COR-L47 (cell line): ENCODE data around the gene DLGAP4.
"Not testable (repeated sequence)": the region's sequence is repeated elsewhere in the genome, so short reads cannot be mapped to it uniquely, and the experiment has no call there.

ENCODE experiments used
- DNase-seq: peaks from one replicate; lab custom pipeline; 2025; lab: John Stamatoyannopoulos, UW

The DLGAP4 gene

GRCh38 chr20:36541227-36541767, 235.2 kb downstream of the DLGAP4 start, which contains the start of gene MYL9:
Gene MYL9 (plus strand): TSS chr20:36541519. CDS start chr20:36544885, 3,366 bp downstream.
- DNase-seq, result no peak

DNA sequence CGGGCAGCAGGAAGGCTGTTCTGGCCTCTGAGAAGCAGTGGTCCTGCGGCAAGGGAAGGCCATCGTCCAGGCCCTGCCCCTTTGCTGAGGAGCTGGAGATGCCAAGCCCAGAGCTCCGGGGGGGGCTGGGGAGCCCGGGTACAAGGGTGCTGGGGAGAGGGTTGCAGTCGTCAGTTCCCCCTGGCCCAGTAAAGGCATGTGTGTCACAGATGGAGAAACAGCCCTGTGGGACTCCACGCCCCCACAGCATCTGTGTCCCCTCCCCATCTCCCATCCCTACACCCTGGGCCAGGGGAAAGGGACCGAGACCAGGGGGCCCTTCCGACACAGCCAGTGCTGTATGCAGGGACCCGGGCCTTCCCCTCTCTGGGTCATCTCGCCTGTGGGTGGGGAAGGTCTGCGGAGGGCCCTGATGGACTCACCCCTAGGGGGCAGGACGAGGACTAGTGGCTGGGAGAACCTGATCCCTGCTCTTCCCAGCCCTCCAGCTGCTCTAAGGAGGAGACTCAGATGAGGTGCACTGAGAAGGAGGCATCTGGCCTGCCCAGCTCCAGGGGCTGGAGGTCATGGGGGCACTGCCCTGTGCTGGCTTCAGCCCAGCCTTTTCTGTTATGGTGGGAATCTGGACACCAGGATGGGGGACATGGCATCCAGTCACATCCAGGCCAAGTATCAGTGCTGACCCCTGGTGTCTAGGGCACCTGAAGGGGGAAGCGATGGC, 235.8 kb downstream of the DLGAP4 start:
- no peak for DNase-seq

DNA sequence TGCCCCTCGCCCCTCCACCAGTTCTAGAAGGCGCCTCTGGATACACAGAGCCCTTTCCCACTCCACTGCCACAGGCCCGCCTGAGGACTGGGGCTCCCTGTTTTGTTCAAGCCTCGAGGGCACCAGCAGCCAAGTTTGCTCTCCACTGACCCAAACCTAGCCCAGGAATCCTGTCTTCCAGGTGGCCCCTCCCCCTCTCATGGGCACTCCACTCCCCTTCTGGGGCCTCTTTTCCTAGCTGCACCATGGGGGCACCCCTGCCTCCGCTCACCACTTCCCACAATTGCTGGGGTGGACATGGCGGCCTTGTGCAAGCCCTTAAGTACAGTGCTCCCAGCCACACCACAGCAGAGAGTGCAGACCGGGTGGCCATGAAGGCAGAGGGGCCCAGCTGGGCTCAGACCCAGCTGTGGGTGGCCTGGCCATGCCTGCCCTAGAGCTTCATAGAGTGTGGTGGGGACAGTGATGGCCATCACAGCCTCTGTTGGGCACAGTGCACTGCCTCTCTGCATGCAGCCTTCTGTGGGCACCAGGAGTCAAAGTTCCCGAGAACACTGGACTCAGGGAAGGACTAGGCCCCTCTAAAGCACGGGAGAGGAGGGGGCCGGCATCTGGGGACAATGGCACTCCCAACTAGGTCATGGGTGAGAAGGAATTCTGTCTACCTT, 236.5 kb downstream of the DLGAP4 start:
- no peak for DNase-seq

- no peak for DNase-seq
Observed at GRCh38 chr20:36543184-36544133, 237.3 kb downstream of the DLGAP4 start.

- no peak for DNase-seq
Observed at GRCh38 chr20:36544134-36545018, 238.2 kb downstream of the DLGAP4 start.

DNA sequence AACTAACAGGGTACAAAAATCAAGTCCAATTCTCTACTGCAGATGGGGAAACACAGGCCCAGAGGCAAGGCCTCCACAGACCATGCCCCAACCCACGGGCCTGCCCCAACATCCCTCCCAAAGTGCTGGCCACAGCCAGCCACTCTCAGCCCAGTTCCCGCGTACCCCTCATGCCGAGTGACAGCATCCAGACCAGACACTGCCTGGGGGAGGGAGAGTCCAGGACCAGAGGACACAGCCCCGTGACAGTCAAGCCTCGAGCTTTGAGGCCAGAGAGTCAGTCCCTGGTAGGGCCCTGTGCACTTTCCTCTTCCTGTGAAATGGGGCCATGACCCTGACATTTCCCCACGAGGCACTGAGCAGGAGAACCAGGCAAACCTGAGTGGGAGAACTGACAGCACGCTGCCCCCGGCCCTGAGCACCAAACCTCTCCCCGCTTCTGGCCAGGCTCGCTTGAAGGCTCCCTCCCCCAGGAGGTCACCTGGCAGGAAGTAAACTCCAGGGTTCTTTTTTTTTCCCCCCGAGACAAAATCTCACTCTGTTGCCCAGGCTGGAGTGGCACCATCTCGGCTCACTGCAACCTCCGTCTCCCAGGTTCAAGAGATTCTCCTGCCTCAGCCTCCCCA, 240.1 kb downstream of the DLGAP4 start:
- DNase-seq, result no peak

DNA sequence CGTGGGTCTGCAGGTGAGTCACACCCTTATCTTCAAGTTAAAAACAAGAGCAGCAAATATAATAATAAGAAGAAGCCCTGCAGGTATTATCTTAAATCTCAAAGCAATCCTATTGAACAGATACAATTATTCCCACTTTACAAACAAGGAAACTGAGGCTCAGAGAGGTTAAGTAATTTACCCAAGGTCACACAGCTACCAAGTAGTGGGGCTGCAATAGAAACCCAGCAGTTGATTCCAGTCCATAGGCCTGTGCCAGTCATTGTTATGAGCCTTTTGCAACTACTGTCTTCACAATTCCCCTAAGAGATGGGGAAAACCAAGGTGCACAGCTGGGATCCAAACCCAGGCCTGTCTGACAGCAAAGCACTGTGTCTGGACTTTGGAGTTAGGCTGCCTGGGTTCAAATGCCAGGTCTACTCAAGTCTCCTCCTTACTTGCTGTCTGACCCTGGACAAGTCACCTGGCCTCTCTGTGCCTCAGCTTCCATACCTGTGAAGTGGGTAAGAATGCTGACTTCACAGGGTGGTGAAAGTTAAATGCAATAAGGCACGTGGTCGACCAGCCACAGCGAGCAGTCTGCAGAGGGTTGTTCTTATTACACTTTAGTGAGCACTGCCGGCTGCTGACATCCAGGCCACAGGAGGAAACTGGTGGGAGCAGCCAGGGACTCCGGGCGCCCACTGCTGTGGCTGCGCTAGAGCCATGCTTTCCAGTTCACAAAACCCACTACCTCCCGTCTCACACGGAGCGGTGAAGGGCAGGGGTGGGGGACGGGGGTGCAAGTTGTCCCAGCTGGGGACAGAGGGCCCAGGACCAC, 241.3 kb downstream of the DLGAP4 start:
- no peak for DNase-seq

DNA sequence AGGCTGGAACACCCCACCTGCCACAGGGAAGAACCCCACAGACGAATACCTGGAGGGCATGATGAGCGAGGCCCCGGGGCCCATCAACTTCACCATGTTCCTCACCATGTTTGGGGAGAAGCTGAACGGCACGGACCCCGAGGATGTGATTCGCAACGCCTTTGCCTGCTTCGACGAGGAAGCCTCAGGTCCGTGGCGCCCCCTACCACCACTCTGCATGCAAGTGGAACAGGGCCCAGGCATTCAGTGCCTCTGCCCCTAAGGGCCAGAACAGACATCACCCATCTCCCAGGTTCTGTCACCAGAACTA, 241.8 kb downstream of the DLGAP4 start:
- no peak for DNase-seq

DNA sequence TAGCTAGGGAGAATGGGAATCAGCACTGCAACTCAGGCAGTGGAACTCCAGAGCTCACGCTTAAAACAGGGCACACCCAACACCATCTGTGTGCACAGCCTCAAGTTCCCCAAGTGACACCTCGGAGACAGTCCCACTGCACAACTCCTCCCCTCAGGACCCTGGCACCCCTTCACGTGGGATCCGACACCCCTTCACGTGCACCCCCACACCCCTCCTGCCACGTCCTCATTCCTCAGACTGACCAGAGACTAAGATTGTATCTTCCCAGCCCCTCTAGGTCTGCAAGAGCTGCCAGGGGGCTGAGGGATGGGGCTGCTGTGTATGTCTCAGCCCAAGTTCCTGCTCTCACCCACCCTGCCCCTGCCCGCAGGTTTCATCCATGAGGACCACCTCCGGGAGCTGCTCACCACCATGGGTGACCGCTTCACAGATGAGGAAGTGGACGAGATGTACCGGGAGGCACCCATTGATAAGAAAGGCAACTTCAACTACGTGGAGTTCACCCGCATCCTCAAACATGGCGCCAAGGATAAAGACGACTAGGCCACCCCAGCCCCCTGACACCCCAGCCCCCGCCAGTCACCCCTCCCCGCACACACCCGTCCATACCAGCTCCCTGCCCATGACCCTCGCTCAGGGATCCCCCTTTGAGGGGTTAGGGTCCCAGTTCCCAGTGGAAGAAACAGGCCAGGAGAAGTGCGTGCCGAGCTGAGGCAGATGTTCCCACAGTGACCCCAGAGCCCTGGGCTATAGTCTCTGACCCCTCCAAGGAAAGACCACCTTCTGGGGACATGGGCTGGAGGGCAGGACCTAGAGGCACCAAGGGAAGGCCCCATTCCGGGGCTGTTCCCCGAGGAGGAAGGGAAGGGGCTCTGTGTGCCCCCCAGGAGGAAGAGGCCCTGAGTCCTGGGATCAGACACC, 242.8 kb downstream of the DLGAP4 start:
- DNase-seq, result no peak

- DNase-seq, result no peak
Observed at GRCh38 chr20:36549628-36549941, 243.4 kb downstream of the DLGAP4 start.

- no peak for DNase-seq
Observed at GRCh38 chr20:36549942-36550789, 244.0 kb downstream of the DLGAP4 start.

DNA sequence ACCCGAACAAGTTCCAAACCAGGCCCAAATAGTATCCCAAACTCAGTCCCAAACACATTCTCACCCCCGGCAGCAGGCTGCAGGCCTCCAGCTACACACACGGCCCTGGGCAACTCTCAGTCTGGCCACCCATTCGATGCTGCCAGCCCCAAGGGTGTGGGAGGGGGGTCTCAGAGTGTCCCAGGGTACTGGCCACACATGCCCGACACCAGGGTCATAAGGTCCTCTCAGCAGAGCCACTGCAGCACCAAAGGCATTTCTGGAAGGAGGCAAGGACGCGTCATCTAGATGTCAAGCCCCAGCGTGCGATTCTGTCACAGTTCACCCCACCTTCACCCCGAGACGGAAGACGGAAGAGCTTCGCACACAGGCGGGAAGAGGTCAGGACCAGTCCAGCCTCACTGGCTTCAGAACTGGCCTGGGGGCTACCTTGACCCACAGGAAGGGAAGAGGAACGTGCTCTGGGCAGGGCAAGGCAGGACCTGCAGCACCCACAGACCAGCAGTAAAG, 244.7 kb downstream of the DLGAP4 start:
- DNase-seq, result no peak

DNA sequence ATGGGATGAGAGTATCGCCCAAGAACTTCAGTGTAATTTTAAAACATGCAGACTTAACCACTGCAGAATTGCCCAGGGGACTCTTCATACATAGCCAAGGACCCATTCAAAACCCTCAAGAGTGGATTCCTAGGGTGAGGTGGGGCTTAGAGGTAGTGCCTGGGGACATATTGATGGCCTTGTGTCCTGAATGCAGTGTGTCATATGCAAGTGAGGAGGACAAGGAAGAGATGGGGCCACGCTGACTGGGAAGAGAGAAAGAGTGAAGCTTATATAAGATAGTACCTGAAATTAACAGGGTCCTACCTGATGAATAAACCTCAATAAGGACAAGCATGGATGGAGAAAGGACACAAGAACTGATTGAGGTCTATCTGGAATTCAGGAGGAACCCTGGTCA, 249.1 kb downstream of the DLGAP4 start:
- DNase-seq, result no peak

DNA sequence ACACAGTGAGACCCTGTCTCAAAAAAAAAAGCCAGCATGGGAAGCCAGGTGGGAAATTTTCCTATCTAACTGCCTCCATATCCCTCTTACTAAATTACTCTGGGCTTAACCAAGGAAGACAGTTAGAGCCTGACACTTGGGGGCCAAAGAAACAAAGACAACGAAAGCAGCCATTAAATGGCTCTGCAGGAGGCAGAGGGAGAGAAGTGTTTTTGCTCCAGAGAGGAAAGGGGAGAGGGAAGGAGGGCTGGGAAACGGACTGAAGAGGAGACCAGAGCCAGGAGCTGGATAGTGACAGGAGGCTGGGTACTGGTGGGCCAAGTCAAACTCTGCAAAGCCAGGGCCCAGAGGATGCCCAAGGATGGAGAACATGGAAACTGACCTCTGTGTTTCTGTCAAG, 256.6 kb downstream of the DLGAP4 start:
- no peak for DNase-seq

DNA sequence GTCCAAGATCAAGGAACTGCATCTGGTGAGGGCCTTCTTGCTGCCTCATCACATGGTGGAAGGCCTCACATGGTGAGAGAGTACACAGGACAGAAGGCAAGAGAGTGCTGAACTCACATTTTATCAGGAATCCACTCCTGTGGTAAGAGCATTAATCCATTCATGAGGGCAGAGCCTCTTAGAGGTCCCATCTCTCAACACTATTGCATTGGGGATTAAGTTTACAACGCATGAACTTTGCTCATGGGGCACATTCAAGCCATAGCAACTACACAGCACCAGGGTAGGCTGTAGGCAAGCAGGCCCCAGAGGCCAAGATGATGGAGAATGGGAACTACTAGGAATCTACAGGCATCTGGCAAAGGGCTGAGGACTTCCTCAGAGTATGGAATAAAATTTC, 257.2 kb downstream of the DLGAP4 start:
- no peak for DNase-seq

- DNase-seq, result not testable (repeated sequence)
Observed at GRCh38 chr20:36564078-36564725, 258.1 kb downstream of the DLGAP4 start.

DNA sequence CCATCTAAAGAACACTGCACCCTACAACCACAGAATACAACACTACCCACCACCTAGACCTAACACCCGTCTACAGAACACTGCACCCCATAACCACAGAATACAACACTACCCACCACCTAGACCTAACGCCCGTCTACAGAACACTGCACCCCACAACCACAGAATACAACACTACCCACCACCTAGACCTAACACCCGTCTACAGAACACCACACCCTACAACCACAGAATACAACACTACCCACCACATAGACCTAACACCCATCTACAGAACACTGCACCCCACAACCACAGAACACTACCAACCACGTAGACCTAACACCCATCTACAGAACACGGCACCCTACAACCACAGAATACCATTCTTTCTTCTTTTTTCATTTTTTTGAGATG, 258.6 kb downstream of the DLGAP4 start:
- not testable (repeated sequence) for DNase-seq
